ENCODE data around the gene ACOT7. TPM values are rescaled to one million over a fixed set of nuclear protein-coding genes. Genes with fewer than 3 reads are reported as not detected.
A peak's percentile ranks its signal among the peaks of the same experiment; 100 is the strongest.

ACOT7 gene
- total and polyA plus RNA-seq, 2 of the 13 experiments (the other 11 are each of a cell fraction or from before 2014, with no cell fraction given) = 33.0 to 55.8 TPM

DNA sequence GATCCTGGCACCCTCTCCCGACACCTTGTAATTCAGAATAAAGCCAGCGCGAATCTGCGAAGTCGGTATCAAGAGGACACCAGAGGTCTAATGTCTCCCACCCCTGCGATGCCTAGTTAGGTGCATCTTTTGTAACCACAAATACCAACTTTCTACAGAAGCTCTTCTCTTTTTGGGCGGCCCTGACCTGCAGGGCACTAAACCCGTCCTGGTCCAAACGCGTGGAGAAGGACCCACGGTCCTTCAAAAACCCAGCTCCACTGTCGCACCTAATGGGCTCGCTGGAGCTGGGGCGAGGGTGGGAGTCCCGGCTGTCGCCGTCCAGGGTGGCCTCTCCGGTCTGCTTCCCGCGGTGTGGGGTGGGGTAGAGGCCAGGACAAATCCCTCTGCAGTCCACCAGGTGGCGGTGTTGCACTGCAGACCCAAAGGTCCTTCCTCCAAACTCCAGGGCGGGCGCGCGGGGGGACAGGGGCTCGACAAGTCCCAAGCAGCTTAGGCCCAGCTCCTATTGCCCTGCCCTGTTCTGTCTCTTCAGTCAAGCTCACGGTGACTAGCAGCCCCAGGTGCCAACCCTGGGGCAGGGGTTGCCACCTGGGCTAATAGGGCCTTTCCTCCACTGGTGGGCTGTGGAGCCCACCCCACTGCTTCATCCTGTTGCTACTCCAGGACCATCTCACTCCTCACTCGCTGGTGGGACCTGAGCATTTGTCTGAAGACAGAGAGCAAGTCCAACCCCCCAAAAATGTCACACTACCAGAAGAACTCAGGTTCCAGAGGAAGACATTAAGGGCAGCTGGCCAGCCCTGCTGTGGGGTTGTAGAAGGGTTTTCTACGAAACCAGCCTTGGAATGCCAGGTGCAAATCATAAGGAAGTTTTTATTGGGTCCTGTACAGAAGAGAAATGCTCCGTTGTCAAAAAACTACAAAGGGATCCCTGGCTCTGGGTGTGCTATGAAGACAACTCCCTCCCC lies 146.8 kb downstream of the ACOT7 start (continued):
- peak; percentile 18; the same call in 1 of the 2 replicates for TF ChIP-seq ZNF350 (CRISPR knock-in tag; IDR thresholded peaks at IDR 0.05; ENCODE audit: borderline replicate concordance, low read depth)
- no peak for TF ChIP-seq GTF3A (CRISPR knock-in tag; conservative IDR thresholded peaks at IDR 0.05)
- TF ChIP-seq, protein P1, sequence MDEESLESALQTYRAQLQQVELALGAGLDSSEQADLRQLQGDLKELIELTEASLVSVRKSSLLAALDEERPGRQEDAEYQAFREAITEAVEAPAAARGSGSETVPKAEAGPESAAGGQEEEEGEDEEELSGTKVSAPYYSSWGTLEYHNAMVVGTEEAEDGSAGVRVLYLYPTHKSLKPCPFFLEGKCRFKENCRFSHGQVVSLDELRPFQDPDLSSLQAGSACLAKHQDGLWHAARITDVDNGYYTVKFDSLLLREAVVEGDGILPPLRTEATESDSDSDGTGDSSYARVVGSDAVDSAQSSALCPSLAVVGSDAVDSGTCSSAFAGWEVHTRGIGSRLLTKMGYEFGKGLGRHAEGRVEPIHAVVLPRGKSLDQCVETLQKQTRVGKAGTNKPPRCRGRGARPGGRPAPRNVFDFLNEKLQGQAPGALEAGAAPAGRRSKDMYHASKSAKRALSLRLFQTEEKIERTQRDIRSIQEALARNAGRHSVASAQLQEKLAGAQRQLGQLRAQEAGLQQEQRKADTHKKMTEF (CRISPR knock-in tag; IDR thresholded peaks at IDR 0.05) = 0 out of 2 replicates have a peak, but pooled peaks have one; percentile 26
- TF ChIP-seq PHF20 (CRISPR knock-in tag; IDR thresholded peaks at IDR 0.05) = 0 out of 2 replicates have a peak, but pooled peaks have one; percentile 14
- 0 out of 2 replicates have a peak, but pooled peaks have one; percentile 42 for TF ChIP-seq SP5 (CRISPR knock-in tag; IDR thresholded peaks at IDR 0.05; ENCODE audit: borderline replicate concordance, low read depth)

DNA sequence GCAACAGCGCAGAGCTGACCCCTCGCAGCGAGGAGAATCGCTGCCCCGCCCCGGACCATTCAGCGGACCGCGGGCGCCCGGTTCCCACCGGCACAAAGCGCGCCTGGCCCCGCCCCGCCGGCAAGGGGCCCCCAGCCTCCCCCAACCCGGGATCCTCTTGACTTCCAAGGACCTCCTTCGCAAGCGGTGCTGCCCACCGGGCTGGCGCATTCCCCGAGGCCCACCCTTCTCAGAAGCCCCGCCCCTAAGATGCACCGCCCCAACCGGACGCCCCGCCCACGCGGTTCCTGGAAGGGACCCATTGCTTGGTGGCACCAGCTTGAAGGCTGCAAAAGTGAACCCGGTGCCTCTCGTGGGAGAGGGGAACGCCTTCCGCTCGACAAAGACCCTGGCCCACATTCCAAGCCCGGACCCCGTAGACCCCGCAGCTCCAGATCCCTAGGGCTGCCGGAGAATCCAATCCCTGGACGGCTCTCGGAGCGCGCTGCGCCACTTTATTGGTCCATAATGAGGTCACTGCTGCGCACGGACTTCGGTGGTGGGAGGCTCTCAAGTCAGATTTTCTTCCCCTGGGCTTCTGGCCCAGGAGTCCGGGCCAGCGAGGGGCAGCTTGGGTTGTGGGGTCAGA lies 147.6 kb downstream of the ACOT7 start:
- in situ Hi-C loops (cut with HindIII; ENCODE audit: extremely low pct_ligation_motif_present, low pct_unique_long_range_greater_than_20kb) = loop anchor here (5.0 to 10.0 kb wide), 3 partner anchors 36 to 169 kb away; partner anchors contain the start of gene HES2
- 30% methylated on average over 2 of the region's 49 CpGs for WGBS (ENCODE audit: low lambda C conversion rate)
- peaks cover 34% of the 10 kb centered on the region for H3K4me1 ChIP-seq (ENCODE audit: insufficient read depth, low read length)

More for the DNA sequence above, 147.6 kb downstream of the ACOT7 start:
- 0 out of 2 replicates have a peak, but pooled peaks have one; percentile 8 for TF ChIP-seq PHF8 (CRISPR knock-in tag; IDR thresholded peaks at IDR 0.05)
- no peak for TF ChIP-seq ZNF788 (CRISPR knock-in tag; IDR thresholded peaks at IDR 0.05; ENCODE audit: borderline replicate concordance)
- DNase-seq (ENCODE audit: low spot score) = no peak
- H2AFZ ChIP-seq (ENCODE audit: low read length) = no peak overlapping the region
- H3K36me3 ChIP-seq (replicated peaks in 1 of 2; ENCODE audit: control insufficient read depth in 1 of 2, insufficient read depth in 2 of 2, low read length in 2 of 2) = no peaks in the 10 kb centered on the region
- H3K79me2 ChIP-seq (ENCODE audit: insufficient read depth, low read length) = no peaks in the 10 kb centered on the region
- POLR2A ChIA-PET = interaction anchor here (1.1 to 1.7 kb wide), 3 partner anchors 40 to 98 kb away, joined by 3 to 4 read pairs (median 3); no protein-coding TSS in a partner anchor
- H3K4me3 ChIP-seq (replicated peaks in 1 of 3; ENCODE audit: insufficient read depth in 1 of 3, low read depth in 2 of 3, low read length in 3 of 3) = peak overlapping the region in 2 of 3 experiments; percentile 27 to 44; a peak in 3 of 6 replicates
- no peak overlapping the region for H3K27ac ChIP-seq (ENCODE audit: extremely low read length, insufficient read depth, low read length)
- peak overlapping the region; percentile 50 for H3K4me2 ChIP-seq (ENCODE audit: low read depth, low read length)
- no TSS peak for BruUV-seq (replicated peaks)
- H3K27me3 ChIP-seq (ENCODE audit: control insufficient read depth in 1 of 2, insufficient read depth in 2 of 2, low read length in 2 of 2) = peaks cover 17 to 68% of the 10 kb centered on the region in 2 experiments
- H3K9me3 ChIP-seq (ENCODE audit: low read length) = no peaks in the 10 kb centered on the region
- H4K20me1 ChIP-seq (ENCODE audit: insufficient read depth, low read length) = 0 out of 2 replicates have a peak, but pooled peaks cover 5% of the 10 kb centered on the region
- CTCF ChIA-PET (ENCODE audit: low intra/inter-chr PET ratio, low total read pairs) = interaction anchor here (0.9 to 3.4 kb wide), 5 partner anchors 19 to 97 kb away, joined by 4 to 39 read pairs (median 7); partner anchors contain the start of gene RNF207
- intact Hi-C loops (cut with micrococcal nuclease; ENCODE audit: unreplicated experiment) = loop anchor here (2.0 to 10.0 kb wide), 3 partner anchors 35 to 146 kb away; partner anchors contain the start of gene ACOT7
- FAIRE-seq = no peak
- peak; percentile 6; the same call in 1 of the 3 replicates for ATAC-seq
- H3K9ac ChIP-seq (ENCODE audit: insufficient read depth, low read depth, low read length) = no peak overlapping the region

Measured in HepG2 (cell line).